22Rv1 (cell line): ENCODE results near the gene APBA1.

Experiments used
- CTCF ChIP-seq: fragments of 450-650 bp; IDR thresholded peaks from 2 replicates; pipeline ENCODE4 v1.5.1; 2017; ENCODE audit warnings: mild to moderate bottlenecking
- ZFX ChIP-seq: fragments of 450-650 bp; IDR thresholded peaks from 2 replicates; pipeline ENCODE4 v1.6.1; 2017; ENCODE audit warnings: antibody characterized with exemption, borderline replicate concordance

DNA sequence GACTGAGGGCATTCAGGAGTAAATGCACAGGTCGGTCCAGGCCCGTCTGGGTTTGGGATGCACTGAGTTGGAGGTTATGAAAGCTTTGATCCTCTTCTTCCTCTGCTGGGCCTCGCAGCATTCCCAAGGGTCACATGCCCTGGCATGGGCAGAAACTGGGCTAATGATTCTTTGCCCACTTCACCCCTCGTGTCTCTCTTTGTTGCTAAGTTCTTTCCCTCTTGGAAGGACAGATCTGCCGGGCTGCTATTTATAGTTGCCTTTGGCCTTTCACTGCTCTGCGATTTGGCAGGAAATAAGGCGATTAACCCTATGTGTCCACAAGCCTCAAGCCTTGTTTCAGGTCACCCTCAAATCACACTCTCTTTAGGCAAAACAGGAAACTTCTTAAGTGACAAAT is 280.2 kb downstream of the APBA1 start:
- TF ChIP-seq CTCF (no peak), ZFX (no peak)
